Anterior cingulate cortex (tissue), 58 donors: ENCODE data around the gene ARHGEF10L.
A peak's percentile ranks its signal among the peaks of the same experiment; 100 is the strongest.

Experiments used
- DNase-seq, 58 donors: peaks; one replicate each; lab custom pipeline; 2025; lab: John Stamatoyannopoulos, UW

ARHGEF10L gene

DNA sequence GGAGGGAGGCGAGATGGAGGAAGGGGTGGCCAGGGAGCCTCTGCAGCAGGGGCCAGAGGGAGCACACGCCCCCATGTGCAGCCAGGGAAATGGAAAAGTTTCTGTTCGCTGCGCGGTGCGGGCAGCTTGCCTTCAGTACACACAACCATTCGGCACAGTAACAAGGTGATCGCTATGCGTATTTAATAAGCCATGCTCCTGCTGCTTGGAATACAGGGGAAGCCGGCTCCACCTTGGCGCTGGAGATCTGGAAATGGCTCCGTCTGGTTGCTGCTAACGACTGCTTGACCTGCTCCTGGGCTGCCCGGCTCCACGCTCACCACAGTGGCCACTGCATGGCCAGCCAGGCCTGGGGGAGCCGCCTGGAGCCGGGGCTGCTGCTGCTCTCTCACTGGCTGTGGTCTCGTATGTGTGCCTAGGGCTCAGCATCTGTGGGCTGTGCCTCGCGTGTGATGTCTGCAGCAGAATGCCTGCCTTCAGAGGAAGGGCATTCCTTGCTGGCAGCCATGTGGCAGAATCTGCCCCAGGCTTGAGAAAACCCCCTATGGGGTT, 129.2 kb downstream of the ARHGEF10L start:
- no peak for DNase-seq

DNA sequence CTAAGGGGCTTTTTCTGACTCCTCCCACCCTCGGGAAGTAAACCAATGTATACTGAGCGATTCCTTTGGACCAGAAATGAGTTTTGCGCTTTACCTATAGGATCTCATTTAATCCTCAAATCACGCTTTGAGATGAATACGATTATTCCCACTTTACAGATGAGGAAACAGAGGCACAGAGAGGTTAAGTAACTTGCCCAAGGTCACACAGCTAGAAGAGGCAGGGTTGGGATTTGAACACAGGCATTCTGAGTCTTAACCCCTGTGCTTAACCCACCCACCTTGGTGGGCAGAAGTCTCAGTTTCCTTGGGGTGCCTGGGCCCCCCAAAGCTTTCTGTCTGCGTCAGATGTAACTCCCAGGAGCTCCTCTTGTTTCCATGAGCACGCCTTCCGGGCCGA, 129.8 kb downstream of the ARHGEF10L start:
- no peak for DNase-seq

DNA sequence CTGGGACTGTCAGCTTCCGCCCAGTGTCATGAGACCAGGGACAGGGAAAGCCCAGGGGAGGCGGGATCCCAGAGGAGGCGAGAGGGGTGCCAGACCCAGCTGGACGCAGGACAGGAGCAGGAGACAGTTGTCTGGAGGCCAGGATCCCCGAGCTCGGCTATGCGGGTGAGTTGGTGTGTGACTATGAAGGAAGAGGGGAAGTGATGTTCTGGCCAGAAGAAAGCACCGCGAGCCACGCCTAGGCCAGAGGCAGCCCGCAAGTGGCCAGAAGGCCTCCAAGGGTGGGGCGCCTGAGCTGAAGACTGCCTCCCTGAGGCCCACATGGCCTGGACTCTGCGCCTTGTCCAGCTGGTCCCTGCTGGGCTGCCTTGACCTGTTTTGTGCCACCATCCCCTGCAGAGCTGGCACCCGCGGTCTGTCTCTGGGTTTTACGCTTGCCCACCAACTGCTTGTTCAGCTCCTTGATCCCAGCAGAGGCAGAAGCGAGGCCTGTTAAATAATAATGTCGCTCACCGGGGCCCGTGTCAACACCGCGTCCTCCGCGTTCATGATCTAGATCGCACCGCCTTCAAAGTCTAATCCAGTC, 130.5 kb downstream of the ARHGEF10L start:
- DNase-seq: peak in 19 of 58 donors; percentile 8 to 63 (median 31)

DNA sequence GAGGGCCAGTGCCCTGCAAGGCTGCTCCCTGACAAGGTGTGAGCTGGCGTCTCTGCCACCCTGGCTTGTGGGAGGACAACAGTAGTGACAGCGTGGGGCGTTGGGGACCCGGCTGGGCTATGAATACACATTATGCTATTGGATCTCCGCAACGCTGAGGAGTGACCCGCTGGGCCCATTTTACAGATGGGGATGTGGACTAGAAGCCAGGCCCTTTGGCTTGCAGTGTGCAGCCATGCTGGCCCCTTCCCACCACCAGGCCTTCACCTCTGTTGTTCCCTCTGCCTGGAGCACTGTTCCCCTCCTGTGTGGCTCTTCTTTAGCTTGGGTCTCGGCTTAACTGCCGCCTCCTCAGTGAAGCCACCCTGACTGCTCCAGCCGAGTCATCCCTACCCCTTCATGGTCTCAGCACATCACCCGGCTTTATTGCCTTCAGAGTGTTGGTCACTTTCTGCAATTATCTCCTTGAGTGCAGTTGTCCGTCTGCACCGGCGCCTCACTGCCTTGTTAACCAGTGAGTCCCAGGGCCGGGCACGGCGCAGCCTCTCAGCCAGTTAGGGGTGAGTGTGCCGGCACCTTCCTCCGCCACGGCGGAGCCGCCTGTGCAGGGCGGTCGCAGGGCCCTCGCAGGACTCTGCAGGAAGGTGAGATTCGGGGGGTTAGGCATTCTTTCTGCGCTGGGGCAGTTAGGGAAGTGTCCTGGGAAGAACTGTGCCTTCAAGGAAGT, 131.3 kb downstream of the ARHGEF10L start:
- no peak for DNase-seq

DNA sequence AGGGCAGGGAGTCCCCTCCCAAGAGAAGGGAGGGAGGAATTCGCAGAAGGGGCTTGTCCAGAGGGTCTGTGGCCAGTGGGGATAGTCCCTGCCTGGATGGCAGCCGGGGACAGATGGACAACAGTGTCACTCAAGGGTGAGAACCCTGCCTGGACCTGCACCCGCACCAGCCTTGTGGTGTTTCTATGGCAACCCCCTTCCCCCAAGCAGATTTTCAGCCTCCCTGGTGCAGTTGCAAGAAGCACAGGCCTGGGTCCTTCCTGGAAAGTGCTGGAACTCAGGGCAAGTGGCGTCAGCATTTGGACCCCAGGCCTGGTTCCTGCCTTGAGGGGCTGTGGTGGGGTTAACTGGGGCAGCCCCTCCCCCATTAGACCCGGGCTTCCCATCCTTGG, 131.8 kb downstream of the ARHGEF10L start:
- peak in 21 of 58 donors; percentile 7 to 56 (median 25) for DNase-seq

DNA sequence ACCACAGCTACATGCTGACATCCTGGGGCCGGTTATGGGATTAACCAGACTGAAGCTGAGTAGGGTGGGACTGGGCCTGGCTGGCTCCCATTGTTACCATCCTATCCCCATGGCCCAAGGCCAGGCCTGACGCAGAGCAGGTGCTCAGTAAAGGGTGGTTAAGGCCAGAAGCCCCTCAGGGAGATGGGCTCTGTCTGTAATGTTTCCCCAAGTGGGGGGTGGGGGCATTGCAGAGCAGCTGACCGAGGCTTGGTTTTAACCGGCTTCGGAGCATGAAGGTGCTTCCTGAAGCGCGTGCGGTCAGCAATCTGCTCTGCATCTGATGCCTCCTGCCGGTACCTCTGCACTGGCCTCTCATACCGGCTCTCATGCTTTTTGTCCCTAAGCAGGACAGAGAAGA, 132.2 kb downstream of the ARHGEF10L start:
- no peak for DNase-seq

DNA sequence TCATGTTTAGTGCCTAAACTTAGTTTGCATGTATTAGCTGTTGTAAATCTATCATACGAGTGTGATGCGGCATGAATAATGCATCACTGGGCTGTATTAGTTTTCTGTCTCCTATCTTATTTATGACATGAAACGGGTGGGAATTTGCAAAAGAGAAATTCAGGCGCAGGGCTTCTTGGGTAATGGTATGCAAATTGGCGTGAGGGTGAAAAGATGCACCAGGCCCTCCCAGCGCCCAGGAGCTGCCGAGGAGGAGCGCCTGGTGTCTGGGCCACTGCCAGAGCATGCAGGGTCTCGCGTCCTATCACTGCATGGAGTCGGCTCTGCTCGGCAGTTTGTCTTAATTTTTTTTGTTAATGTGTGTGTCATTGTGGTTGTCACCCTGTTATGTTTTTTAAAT, 132.7 kb downstream of the ARHGEF10L start:
- DNase-seq: no peak

DNA sequence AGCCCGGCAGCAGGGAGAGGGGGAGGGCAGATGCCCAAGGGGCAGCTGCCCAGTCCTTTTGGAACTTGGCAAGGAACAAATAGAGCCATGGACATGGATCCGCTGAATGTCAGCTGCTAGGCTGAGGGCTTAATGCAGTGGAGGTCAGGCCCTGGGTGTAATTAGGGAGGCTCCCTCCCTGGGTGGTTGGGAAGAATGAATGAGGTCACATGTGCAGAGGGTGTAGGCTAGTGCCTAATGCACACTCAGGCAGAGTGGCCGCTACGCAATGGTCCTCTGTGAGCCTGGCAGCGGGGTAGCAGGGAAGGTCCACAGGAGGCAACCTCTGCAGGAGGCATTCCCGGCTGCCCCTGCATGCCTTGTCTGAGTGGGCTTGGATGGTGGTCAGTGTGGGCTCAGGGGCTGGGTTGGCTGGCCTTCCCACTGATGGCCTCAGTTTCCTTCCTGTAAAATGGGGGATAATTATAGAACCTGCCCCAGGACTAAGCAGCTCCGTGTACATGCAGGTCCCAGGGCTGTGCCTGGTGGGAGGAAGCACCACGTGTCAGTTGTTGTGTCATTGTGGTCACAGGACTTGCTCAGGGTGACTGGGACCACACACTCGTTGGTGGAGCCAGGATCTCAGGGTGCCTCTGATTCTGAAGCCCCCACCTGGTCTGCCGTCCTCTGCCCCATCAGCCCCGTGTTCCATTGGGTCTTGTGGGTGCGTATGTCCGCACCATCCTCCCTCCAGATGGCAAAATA, 134.0 kb downstream of the ARHGEF10L start:
- DNase-seq: peak in 40 of 58 donors; percentile 12 to 78 (median 37)

DNA sequence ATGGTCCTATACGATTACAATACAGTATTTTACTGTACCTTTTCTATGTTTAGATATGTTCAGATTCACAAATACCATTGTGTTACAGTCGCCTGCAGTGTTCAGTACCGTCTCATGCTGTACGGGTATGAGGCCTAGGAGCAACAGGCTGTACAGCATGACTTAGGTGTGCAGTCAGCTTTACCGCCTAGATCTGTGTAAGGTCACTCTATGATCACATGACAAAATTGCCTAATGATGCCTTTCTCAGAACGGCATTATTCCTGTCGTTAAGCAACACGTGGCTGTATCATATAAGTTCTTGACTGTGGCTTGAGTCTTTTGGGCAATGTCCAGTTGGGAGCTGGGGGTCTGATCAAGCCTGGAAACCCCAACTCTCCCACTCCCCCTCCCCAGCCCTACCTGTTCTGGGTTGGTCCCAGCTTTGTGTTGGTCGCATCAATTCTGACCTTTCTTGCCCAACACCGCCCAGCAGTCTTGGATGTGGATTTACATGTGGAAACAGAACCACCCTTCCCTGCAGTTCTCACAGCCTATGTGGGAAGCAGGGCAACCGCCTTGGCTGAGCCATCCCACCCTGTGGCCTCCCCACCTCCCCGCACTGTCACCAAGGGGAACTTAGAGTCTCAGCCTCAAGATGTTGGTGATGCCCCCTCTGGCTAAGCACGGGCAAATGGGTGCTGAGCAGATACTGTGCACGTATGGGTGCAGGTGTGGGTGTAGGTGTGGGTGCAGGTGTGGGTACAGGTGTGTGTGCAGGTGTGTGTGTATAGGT, 135.4 kb downstream of the ARHGEF10L start:
- DNase-seq: no peak

DNA sequence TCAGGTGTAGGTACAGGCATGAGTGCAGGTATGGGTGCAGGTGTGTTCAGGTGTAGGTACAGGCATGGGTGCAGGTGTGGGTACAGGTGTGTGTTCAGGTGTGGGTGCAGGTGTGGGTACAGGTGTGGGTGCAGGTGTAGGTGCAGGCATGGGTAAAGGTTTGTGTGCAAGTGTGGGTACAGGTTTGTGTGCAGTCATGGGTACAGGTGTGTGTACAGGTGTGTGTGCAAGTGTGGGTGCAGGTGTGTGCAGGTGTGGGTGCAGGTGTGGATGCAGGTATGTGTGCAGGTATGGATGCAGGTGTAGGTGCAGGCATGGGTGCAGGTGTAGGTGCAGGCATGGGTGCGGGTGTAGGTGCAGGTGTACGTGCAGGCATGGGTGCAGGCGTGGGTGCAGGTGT, 136.2 kb downstream of the ARHGEF10L start:
- DNase-seq: no peak

DNA sequence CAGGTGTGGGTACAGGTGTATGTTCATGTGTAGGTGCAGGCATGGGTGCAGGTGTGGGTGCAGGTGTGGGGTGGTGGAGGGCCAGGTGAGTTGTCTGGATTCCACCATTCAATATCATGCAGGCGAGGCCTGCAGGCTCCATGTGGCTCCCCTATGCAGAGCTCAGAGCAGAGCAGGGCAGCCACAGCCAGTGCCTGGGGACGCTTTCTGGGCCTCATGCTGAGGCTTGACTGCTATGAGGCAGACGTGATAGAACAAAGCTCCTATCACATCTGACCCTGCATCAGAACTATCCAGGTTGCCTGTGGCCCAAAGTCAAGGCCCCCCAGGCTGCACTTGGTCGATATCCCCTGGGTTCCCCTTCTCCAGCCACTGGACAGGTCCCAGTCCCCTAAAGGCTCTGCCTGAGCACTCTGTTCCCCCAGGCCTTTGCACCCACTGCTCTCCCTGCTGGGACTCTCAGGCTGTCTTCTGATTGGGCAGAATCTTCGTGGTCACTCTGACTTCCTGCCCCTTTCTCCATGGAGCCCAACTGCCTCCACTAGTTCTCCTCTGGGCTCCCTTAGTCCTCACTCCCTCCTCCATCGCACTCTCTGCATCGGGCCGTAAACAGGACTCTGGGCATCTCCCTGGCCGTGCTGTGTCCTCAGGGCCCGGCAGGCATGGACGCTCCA, 137.0 kb downstream of the ARHGEF10L start:
- no peak for DNase-seq

DNA sequence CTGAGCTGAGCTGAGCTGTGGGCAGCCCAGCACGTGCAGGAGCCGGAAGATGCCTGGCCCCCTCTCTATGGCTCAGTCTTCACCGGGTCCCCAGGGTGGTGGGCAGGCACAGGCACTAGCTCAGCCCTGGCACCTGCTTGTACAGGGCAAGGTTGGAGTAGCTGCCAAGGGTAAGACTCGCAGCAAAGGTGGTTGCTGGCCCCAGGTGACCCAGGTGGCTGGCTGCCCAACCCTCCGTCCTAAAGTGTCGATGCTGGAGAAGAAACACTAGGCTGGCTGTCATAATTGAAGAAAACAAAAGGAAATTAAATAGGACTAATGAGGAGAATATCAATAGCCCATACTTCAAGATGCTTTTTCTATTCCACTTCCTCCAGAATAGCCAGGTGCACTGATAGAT, 138.5 kb downstream of the ARHGEF10L start:
- no peak for DNase-seq

DNA sequence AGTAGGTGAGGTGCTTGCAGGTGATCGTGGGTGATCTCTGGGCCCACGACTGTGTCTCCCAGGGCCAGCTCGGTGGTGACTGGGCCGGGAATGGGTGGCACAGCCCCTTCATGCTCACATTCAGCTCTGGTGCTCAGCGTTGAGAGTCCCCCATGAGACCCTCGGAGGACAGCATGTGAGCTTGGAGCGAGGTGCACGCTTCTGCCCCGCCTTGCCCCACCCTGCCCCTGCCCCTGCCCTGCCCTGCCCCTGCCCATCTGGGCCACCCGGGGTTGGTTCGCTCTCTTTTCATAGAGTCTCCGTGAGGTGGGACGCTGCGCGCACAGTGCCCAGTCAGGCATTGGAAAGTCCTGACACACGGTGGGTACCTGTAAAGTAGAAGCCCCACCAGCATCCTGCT, 140.4 kb downstream of the ARHGEF10L start:
- DNase-seq: no peak

DNA sequence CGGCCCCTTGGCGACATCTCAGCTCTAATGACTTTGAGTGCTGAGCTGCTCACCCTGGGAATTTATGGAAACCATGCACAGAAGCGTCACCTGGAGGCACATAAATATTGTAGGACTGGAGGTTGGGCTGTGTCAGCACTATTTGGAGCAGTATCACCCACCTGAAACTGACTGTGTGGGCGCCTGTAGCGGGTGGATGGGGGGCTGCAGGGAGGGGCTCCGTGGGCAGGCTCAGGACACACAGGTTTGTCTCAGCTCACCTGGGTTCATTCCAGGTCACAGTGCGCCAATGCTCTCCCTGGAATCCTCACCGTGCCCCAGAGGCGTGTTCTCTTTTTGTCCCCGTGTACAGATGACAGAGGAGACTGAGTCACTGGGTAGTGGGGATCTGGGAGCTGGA, 140.8 kb downstream of the ARHGEF10L start:
- peak in 1 of 58 donors; percentile 6 for DNase-seq

DNA sequence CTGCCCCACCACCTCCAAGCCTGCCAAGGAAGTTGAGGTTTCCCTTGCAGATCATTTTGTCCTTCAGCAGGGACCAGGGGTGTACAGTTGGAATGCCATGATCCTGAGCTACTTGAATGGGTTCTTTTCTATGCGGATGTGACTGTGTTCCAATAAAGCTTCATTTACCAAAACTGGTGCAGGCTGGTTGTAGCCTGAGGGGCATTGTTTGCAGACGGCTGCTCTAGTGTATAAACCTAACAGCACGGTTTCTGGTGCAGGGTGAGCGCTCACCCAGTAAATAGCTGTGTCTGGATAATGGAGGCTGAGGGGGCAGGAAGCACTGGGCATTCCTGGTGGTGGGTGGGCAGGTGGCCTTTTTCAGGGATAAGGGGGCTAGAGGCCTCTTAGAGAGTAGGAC, 142.9 kb downstream of the ARHGEF10L start:
- DNase-seq: peak in 1 of 58 donors; percentile 6

DNA sequence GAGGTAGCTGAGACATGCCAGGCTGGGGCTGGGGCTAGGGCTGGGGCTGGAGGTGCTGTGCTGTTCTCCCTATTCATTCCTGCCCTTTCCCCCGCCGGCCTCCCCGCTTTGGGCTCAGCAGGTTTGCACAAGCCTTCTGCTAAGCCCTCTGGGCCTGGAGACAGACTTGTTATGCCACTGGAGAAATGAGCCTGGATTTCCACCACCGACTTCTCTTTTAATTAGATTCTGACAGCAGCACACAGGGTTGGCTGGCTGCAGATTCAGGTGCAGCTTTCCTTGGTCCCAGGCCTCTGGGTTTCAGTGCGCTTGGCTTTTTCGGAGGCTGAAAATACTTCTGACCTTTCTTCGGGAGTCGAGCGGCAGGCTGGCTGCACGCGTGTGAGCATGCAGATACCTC, 144.1 kb downstream of the ARHGEF10L start:
- no peak for DNase-seq

DNA sequence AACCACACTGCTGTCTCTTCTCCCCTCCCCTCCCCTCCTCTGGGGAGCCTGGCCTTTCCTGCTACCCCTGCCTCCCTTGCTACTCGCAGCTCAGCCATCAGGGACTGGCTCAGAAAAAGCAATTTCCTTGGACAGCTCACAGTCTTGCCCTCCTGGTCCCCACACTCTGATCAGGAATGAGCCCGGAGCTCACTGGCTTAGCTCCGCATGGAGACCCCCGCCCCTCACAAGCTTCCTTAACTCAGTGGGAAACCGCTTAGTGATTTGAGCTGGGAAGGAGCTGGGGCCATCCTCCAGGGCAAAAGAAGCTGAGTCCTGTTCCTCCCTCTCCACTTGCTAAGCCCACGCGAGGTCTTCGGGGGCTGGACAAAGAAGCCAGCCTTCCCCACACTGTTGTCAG, 145.3 kb downstream of the ARHGEF10L start:
- DNase-seq: no peak

DNA sequence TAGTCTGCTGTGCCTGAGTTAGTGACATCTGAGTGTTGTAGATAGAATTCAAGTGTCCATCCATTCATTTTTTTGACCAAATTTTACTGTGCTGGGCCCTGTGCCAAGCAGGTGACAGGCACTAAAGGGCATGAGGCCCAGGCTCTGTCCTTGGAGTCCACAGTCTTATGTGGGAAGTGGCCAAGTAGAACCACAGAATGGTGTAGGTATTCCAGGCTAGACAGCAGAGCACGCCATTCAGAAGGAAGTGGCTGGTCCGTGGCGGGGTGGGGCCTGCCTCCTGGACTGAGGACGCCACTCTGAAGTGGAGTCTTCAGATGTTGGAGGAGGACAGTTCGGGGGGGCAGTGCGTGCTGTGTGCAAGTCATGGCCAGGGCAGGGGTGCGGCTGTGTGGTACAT, 146.8 kb downstream of the ARHGEF10L start:
- no peak for DNase-seq

DNA sequence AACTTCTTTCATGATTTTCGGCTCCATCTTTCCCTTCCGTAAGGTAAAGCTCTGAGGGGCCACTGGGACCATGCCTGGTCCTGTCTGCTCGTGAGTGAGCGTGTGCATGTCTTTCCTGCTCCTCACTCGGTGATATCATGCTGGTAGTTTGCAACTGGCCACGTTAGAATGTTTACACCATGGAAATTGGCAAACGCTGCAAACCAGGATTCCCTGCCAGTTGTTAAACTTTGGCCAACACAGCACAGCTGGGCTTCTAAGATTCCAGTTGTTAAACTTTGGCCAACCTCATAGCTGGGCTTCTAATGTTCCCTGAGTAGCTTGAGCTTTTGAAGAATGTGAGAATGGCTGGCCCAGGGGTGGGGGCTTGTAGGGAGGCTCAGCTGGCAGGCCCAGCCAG, 147.6 kb downstream of the ARHGEF10L start:
- DNase-seq: no peak

DNA sequence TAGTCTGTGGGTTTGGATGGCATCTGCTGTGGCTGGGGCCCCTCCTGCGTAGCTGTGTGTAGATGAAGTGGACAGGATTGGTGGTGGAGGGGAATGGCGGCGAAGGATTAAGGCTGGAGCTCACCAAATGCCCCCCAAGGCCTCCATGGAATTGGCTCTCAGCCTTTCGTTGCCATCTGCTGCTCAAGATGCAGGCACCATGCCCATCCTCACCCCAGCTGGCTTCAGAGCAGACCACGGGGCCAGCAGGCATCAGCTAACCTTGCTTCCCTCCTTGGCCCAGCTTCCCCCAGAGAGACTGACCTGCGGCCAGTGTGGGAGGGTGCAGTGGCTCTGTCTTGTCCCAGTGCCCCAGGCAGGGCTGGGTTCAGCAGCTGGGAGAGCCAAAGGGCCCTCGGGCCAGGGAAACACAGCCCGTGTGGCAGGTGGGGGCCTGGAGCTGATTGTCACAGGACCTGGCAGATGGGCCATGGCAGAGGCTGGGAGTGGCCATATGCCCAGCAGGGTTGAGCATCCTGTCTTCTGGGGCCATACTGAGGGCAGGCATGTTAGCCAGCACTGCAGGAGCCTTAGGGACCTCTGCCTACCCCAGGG, 148.8 kb downstream of the ARHGEF10L start:
- peak in 10 of 58 donors; percentile 4 to 52 (median 12) for DNase-seq
